ENCODE measurements around the gene KRT26.

GRCh38 chr17:40755231-40755630, 16.8 kb downstream of the KRT26 start, which contains the start of gene KRT25:
- TF ChIP-seq, protein P1, sequence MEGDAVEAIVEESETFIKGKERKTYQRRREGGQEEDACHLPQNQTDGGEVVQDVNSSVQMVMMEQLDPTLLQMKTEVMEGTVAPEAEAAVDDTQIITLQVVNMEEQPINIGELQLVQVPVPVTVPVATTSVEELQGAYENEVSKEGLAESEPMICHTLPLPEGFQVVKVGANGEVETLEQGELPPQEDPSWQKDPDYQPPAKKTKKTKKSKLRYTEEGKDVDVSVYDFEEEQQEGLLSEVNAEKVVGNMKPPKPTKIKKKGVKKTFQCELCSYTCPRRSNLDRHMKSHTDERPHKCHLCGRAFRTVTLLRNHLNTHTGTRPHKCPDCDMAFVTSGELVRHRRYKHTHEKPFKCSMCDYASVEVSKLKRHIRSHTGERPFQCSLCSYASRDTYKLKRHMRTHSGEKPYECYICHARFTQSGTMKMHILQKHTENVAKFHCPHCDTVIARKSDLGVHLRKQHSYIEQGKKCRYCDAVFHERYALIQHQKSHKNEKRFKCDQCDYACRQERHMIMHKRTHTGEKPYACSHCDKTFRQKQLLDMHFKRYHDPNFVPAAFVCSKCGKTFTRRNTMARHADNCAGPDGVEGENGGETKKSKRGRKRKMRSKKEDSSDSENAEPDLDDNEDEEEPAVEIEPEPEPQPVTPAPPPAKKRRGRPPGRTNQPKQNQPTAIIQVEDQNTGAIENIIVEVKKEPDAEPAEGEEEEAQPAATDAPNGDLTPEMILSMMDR (IDR thresholded peaks at IDR 0.05), result no peak
- TF ChIP-seq CREB1 (CRISPR knock-in tag; IDR thresholded peaks at IDR 0.05) (no peak), ATF2 (CRISPR knock-in tag; IDR thresholded peaks at IDR 0.05; ENCODE audit: borderline replicate concordance, low read depth) (no peak), ETV6 (CRISPR knock-in tag; IDR thresholded peaks at IDR 0.05) (no peak), ZNF219 (CRISPR knock-in tag; IDR thresholded peaks at IDR 0.05; ENCODE audit: borderline replicate concordance) (no peak)
